Stimulated activated memory B cell treated with anti-CD40 and anti-IgM and Interleukin-4, amounts not matched to agents 10 μg/mL and 1 μg/mL and 100 μg/mL, for 72 hours (primary cell): ENCODE results near the gene SETD3.
A peak's percentile ranks its signal among the peaks of the same experiment; 100 is the strongest.

Experiments
- ATAC-seq: fragments of 150-1000 bp; cut with Tn5 transposase; 2 replicates; pipeline ENCODE4 v1.10.0; 2021
- H3K27ac Mint-ChIP-seq: one replicate; pipeline ENCODE4 v1.8.0; 2022; ENCODE audit warnings: mild to moderate bottlenecking, mixed read lengths
- H3K27me3 Mint-ChIP-seq: one replicate; pipeline ENCODE4 v1.8.0; 2022; ENCODE audit warnings: mixed read lengths
- H3K36me3 Mint-ChIP-seq: one replicate; pipeline ENCODE4 v1.8.0; 2022; ENCODE audit warnings: mixed read lengths
- H3K4me1 Mint-ChIP-seq: one replicate; pipeline ENCODE4 v1.8.0; 2022; ENCODE audit warnings: mixed read lengths
- H3K4me3 Mint-ChIP-seq: one replicate; pipeline ENCODE4 v1.8.0; 2022; ENCODE audit warnings: mild to moderate bottlenecking, moderate library complexity, mixed read lengths
- H3K9me3 Mint-ChIP-seq: one replicate; pipeline ENCODE4 v1.8.0; 2022; ENCODE audit warnings: mixed read lengths

Gene SETD3

GRCh38 chr14:99519931-99520421 is 39.3 kb upstream of the SETD3 start:
- H3K4me1 Mint-ChIP-seq, result peaks cover 2% of the 10 kb centered on the region
- no peak for ATAC-seq
- H3K27ac Mint-ChIP-seq, result no peak overlapping the region
- no peaks in the 10 kb centered on the region for H3K36me3 Mint-ChIP-seq
- H3K9me3 Mint-ChIP-seq, result no peaks in the 10 kb centered on the region
- no peak overlapping the region for H3K4me3 Mint-ChIP-seq
- H3K27me3 Mint-ChIP-seq, result no peaks in the 10 kb centered on the region

GRCh38 chr14:99519347-99519881 is 38.8 kb upstream of the SETD3 start:
- Mint-ChIP-seq H3K4me3 (no peak overlapping the region), H3K27me3 (no peaks in the 10 kb centered on the region), H3K36me3 (no peaks in the 10 kb centered on the region), H3K9me3 (no peaks in the 10 kb centered on the region), H3K4me1 (peaks cover under 1% of the 10 kb centered on the region), H3K27ac (no peak overlapping the region)
- ATAC-seq, result no peak

- no peaks in the 10 kb centered on the region for H3K27me3 Mint-ChIP-seq
- peak; percentile 72 for ATAC-seq
- H3K4me1 Mint-ChIP-seq, result peaks cover 8% of the 10 kb centered on the region
- no peak overlapping the region for H3K4me3 Mint-ChIP-seq
- no peaks in the 10 kb centered on the region for H3K36me3 Mint-ChIP-seq
- no peaks in the 10 kb centered on the region for H3K9me3 Mint-ChIP-seq
- H3K27ac Mint-ChIP-seq, result no peak overlapping the region
Measured at GRCh38 chr14:99518441-99519346, 38.0 kb upstream of the SETD3 start.

GRCh38 chr14:99517643-99518381 is 37.2 kb upstream of the SETD3 start:
- H3K4me3 Mint-ChIP-seq, result no peak overlapping the region
- ATAC-seq, result no peak
- H3K27ac Mint-ChIP-seq, result no peak overlapping the region
- peaks cover 13% of the 10 kb centered on the region for H3K4me1 Mint-ChIP-seq
- no peaks in the 10 kb centered on the region for H3K9me3 Mint-ChIP-seq
- no peaks in the 10 kb centered on the region for H3K27me3 Mint-ChIP-seq
- no peaks in the 10 kb centered on the region for H3K36me3 Mint-ChIP-seq

- peaks cover 13% of the 10 kb centered on the region for H3K4me1 Mint-ChIP-seq
- H3K4me3 Mint-ChIP-seq, result no peak overlapping the region
- no peaks in the 10 kb centered on the region for H3K9me3 Mint-ChIP-seq
- ATAC-seq, result no peak
- H3K27me3 Mint-ChIP-seq, result no peaks in the 10 kb centered on the region
- H3K36me3 Mint-ChIP-seq, result no peaks in the 10 kb centered on the region
- H3K27ac Mint-ChIP-seq, result no peak overlapping the region
Measured at GRCh38 chr14:99516871-99517642, 36.4 kb upstream of the SETD3 start.

- no peak for ATAC-seq
- Mint-ChIP-seq H3K9me3 (no peaks in the 10 kb centered on the region), H3K27ac (no peak overlapping the region), H3K36me3 (no peaks in the 10 kb centered on the region), H3K4me1 (peaks cover 13% of the 10 kb centered on the region), H3K4me3 (no peak overlapping the region), H3K27me3 (no peaks in the 10 kb centered on the region)
Measured at GRCh38 chr14:99516156-99516870, 35.7 kb upstream of the SETD3 start.

- Mint-ChIP-seq H3K9me3 (no peaks in the 10 kb centered on the region), H3K27ac (no peak overlapping the region), H3K4me3 (no peak overlapping the region), H3K36me3 (no peaks in the 10 kb centered on the region), H3K27me3 (no peaks in the 10 kb centered on the region), H3K4me1 (peaks cover 13% of the 10 kb centered on the region)
- ATAC-seq, result no peak
Measured at GRCh38 chr14:99515301-99516155, 34.9 kb upstream of the SETD3 start.

GRCh38 chr14:99514552-99515300 is 34.1 kb upstream of the SETD3 start:
- H3K4me1 Mint-ChIP-seq, result peaks cover 13% of the 10 kb centered on the region
- no peaks in the 10 kb centered on the region for H3K9me3 Mint-ChIP-seq
- ATAC-seq, result no peak
- H3K4me3 Mint-ChIP-seq, result no peak overlapping the region
- H3K27ac Mint-ChIP-seq, result peak overlapping the region; percentile 48
- H3K36me3 Mint-ChIP-seq, result peaks cover under 1% of the 10 kb centered on the region
- H3K27me3 Mint-ChIP-seq, result no peaks in the 10 kb centered on the region

- H3K27ac Mint-ChIP-seq, result peak overlapping the region; percentile 48
- peaks cover 13% of the 10 kb centered on the region for H3K4me1 Mint-ChIP-seq
- H3K4me3 Mint-ChIP-seq, result no peak overlapping the region
- no peak for ATAC-seq
- H3K9me3 Mint-ChIP-seq, result no peaks in the 10 kb centered on the region
- H3K27me3 Mint-ChIP-seq, result no peaks in the 10 kb centered on the region
- peaks cover 8% of the 10 kb centered on the region for H3K36me3 Mint-ChIP-seq
Measured at GRCh38 chr14:99513946-99514551, 33.4 kb upstream of the SETD3 start.

GRCh38 chr14:99513183-99513694 is 32.6 kb upstream of the SETD3 start:
- Mint-ChIP-seq H3K9me3 (no peaks in the 10 kb centered on the region), H3K4me1 (peaks cover 13% of the 10 kb centered on the region), H3K36me3 (peaks cover 16% of the 10 kb centered on the region), H3K27ac (no peak overlapping the region), H3K27me3 (no peaks in the 10 kb centered on the region), H3K4me3 (no peak overlapping the region)
- ATAC-seq, result no peak

- no peaks in the 10 kb centered on the region for H3K9me3 Mint-ChIP-seq
- H3K27me3 Mint-ChIP-seq, result no peaks in the 10 kb centered on the region
- no peak for ATAC-seq
- H3K36me3 Mint-ChIP-seq, result peaks cover 21% of the 10 kb centered on the region
- no peak overlapping the region for H3K4me3 Mint-ChIP-seq
- H3K27ac Mint-ChIP-seq, result no peak overlapping the region
- peaks cover 13% of the 10 kb centered on the region for H3K4me1 Mint-ChIP-seq
Measured at GRCh38 chr14:99512571-99513182, 32.0 kb upstream of the SETD3 start.

- ATAC-seq, result no peak
- Mint-ChIP-seq H3K4me3 (no peak overlapping the region), H3K27ac (no peak overlapping the region), H3K36me3 (peaks cover 27% of the 10 kb centered on the region), H3K27me3 (no peaks in the 10 kb centered on the region), H3K9me3 (no peaks in the 10 kb centered on the region), H3K4me1 (peaks cover 13% of the 10 kb centered on the region)
Measured at GRCh38 chr14:99512110-99512449, 31.4 kb upstream of the SETD3 start.
